ENCODE data around the gene MAGI1. TPM values are rescaled to one million over a fixed set of nuclear protein-coding genes. Genes with fewer than 3 reads are reported as not detected.
"Not testable (repeated sequence)": the region's sequence is repeated elsewhere in the genome, so short reads cannot be mapped to it uniquely, and the experiment has no call there.

MAGI1 gene
- polyA plus RNA-seq, 3 donors, result 29.7 to 33.5 (median 30.7) TPM

DNA sequence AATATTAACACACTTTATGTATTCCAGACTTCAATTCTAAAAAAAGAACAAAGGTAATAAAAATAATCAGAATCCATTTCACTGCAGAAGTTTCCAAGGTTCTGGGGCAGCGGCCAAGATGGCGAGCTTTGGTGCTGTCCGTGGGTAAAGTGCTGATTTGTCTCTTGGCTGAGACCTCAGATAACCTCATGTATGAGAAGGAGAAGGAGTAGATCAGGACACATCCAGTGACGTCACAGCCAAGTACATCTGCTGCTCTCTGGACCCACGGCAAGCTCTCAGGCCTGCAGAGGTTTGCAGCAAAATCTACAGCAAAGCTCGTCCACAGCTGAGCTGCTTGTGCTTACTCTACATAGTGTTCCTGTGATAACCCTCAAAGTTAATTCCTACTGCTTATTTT lies 165.7 kb downstream of the MAGI1 start:
- DNase-seq (ENCODE audit: extremely low read depth in 1 of 11, low read depth in 9 of 11, low spot score in 4 of 11), result no peak

DNA sequence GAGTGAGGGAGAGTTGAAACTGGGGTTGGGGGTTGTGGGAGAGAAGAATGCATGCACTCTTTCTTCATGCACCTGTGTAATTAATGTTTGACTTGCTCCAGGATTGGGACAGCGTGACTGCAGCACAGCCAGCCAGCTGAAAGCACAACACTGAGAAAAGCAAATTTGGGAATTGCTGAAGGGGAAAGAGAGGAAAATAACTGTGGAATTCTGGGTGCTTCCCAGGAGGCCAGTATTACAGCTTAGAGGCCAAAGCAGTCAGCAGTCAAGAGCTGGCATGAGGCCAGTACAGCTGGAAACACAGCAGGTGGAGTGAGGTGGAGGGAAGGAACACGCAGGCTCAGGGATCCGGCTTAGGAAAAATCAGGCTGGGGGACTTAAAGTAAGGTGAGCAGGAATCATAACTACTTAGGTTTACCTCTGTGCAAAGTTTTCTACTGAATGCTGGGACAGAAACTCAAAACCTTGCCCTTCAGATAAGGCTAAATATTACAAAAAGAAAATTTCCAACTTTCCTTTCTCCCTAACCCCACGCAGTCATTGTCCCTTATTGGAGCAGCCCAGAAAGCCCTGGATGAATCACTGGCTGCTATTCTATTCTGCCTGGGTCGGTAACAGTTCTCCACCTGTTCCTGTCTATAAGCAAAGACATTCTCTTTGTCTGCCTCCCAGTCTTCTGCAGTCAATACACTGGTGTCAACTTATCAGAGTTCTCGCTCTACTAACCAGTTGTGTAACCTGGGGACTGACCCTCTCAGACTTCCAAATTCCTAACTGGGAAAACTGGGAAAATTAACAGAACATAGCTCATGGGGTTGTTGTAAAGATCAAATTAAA lies 167.2 kb downstream of the MAGI1 start:
- peak; percentile 50 to 82 (median 69) for DNase-seq (ENCODE audit: extremely low read depth in 1 of 11, low read depth in 9 of 11, low spot score in 4 of 11)

DNA sequence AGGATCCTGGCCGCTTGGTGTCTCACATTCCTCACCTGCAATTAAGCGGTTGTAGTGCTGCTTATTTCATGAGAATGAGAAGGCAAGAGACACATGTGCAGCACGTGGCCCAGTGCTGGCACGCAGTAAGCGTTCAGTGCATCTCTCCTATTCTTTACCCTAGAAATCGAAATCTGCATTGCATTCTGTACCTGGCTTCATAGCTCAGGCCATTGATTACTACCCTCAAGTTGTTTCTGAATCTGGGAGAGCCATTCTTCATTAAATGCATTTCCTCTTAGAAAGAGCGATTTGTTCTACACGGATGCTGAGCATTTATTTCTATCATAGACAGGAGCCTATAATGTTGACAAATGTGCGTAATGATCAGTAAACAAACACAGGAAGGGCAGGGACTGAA lies 168.9 kb downstream of the MAGI1 start:
- DNase-seq (ENCODE audit: extremely low read depth in 1 of 11, low read depth in 9 of 11, low spot score in 4 of 11), result no peak

DNA sequence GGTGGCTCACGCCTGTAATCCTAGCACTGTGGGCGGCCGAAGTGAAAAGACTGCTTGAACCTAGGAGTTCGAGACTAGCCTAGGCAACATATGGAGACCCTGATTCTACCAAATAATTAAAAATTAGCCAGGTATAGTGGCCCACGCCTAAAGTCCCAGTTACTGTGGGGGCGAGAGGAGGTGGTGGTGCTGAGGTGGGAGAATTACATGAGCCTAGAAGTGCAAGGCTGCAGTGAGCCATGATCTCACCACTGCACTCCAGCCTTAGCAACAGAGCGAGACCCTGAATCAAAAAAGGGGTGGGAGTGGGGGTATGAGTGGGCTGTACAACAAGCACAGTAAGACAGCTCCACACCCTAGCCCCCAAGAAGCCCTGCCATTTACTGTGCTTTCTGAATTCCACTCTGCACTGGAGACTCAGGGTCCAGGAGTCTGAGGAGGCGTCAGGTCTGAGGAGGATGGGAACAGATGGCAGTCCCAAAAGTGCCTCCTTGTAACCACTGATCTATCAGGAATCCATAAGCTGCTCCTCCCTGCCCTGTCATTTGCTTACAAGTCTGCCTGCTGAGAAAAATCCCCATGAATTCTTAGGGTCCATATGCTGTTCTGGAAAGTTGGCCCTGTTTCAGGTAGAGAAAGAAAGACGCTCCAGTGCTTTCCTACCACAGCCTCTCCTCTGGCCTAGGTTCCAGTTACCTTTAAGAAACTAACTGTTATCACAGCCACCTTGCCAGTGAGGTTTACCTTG lies 171.1 kb downstream of the MAGI1 start:
- no peak for DNase-seq (ENCODE audit: extremely low read depth in 1 of 11, low read depth in 9 of 11, low spot score in 4 of 11)

DNA sequence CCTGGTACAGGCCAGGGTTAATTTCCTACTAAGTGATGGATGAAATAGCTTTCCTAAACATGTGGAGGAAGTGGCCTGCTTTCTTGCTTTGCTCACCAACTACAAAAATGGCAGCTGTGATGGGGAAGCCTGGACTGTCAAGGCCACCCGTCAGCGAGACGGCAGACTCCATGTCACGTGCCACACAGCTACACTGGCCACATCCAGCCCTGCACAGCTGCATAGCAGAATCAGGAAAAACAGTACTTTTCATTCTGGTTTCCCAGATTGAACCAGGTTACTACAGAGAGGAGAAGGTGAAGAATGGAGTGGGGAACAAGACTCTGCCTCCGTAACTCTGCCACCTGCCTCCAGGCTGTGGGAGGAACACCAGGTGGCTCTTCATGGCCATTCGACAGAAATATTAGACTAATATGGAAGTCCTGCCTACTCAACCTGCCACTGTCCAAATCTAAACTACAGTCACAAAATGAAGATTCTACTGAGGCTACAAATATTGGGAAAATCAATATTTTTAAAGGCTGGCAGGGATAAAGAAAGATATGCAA lies 174.3 kb downstream of the MAGI1 start:
- no peak for DNase-seq (ENCODE audit: extremely low read depth in 1 of 11, low read depth in 9 of 11, low spot score in 4 of 11)

DNA sequence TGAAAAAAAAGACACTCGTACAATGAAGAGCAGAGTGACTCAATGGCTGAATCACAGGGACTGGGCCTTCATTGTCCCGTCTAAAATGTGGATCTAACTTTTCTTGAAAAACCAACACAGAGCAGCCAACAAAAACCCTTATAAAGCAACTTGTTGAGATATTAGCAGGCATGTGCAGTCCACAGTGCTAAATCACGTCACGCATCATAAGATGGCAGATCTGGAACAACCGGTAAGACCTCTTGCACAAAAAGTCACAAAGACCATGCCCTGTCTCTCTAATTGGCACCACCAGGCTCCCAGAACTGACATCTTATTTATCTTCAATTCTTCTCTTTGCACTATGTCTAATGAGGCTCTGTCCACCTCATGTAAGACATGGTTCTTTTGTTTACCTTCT lies 177.0 kb downstream of the MAGI1 start:
- peak in 3 of 11 donors; percentile 41 to 42 (median 42) for DNase-seq (ENCODE audit: extremely low read depth in 1 of 11, low read depth in 9 of 11, low spot score in 4 of 11)

DNA sequence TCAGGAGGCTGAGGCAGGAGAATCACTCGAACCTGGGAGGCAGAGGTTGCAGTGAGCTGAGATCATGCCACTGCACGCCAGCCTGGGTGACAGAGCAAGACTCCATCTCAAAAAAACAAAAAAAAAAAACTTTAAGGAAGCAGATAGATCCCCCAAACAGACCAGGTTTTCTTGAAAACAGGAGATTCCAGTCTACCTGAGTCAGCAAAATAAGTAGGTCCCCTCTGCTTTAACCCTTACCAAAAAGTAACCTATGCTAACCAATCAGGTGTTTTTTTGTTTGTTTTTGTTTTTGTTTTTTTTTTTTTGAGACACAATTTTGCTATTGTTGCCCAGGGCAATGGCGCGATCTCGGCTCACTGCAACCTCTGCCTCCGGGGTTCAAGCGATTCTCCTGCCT lies 179.1 kb downstream of the MAGI1 start:
- not testable (repeated sequence) for DNase-seq (ENCODE audit: extremely low read depth in 1 of 11, low read depth in 9 of 11, low spot score in 4 of 11)

DNA sequence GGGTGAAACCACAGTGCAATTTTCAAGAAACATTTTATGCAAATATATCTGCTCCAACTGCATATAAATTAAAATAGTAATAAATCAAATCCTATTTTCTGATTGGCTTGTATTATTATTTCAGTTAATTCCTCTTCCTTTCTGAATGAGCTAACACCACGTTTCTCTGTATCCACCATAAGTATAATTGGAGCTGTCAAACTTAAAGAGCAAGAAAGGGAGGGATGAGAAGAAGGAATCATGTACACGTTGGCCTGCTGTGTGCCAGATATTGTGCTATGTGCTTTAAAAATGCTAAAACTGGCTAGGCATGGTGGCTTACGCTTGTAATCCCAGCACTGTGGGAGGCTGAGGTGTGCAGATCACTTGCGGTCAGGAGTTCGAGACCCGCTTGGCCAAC lies 180.0 kb downstream of the MAGI1 start:
- no peak for DNase-seq (ENCODE audit: extremely low read depth in 1 of 11, low read depth in 9 of 11, low spot score in 4 of 11)

DNA sequence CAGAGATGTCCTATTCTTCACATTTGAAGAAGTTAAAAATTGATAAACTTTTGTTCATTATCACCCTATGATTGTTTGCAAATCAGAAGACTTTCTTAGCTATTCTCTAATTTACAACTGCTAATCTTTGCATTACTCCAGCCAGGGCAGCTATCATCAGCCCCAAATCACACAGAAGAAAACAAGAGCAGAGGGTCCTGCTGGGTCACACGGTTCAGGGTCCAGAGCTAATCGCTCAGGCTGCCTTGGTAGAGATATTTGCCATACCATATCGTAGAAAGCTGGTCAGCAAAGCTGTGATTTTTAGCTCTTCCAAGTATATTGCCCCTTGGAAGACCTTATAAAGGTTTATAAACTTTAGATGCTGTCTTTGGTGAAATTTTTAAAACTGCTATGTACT lies 181.4 kb downstream of the MAGI1 start:
- DNase-seq (ENCODE audit: extremely low read depth in 1 of 11, low read depth in 9 of 11, low spot score in 4 of 11), result no peak

DNA sequence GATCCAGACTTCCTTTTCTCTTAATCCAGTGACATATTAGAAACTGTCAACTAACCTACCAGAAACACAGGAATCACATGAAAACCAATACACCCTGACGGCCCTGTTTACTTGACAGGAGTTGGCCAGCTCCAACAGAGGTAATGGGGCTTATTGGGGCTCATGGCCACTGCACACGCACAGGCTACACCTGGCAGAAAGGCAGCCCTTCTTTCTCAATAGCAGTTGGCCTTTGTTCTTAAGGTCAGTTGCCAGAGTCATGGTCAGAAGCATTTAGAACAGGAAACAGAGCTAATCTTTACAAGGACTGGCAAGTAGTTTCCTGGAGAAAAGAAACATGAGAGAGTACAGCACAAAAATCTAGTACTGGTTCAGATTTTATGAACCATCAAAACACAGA lies 181.8 kb downstream of the MAGI1 start:
- peak in 1 of 11 donors; percentile 23 for DNase-seq (ENCODE audit: extremely low read depth in 1 of 11, low read depth in 9 of 11, low spot score in 4 of 11)

DNA sequence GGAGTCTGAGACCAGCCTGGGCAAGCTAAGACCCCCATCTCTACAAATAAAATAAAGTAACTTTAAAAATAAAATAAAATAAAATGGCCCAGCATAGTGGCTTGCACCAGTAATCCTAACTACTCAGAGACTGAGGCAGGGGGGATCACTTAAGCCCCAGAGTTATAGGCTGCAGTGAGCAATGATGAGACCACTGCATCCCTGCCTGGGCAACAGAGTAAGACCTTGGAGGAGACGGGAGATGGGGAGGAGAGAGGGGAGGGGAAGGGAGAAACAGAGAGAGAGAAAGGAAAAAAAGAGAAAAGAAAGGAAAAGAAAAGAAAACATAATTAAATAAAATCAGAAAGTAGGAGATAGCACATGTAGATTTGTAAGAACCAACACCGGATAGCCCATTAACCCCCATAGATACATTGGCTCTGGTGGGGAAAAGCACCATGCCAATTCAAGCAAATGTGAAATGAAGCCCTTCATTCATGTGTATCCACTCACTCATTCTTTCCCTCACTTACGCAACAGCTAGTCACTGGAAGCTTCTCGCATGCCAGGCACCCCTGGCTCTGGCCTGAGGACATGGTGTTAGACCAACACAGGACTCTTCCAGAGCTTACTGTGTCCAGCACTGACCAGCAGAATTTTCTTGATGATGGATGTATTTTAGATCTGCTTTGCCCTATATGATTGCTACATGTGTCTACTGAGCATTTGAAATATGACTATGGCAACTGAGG lies 183.2 kb downstream of the MAGI1 start:
- DNase-seq (ENCODE audit: extremely low read depth in 1 of 11, low read depth in 9 of 11, low spot score in 4 of 11), result no peak

DNA sequence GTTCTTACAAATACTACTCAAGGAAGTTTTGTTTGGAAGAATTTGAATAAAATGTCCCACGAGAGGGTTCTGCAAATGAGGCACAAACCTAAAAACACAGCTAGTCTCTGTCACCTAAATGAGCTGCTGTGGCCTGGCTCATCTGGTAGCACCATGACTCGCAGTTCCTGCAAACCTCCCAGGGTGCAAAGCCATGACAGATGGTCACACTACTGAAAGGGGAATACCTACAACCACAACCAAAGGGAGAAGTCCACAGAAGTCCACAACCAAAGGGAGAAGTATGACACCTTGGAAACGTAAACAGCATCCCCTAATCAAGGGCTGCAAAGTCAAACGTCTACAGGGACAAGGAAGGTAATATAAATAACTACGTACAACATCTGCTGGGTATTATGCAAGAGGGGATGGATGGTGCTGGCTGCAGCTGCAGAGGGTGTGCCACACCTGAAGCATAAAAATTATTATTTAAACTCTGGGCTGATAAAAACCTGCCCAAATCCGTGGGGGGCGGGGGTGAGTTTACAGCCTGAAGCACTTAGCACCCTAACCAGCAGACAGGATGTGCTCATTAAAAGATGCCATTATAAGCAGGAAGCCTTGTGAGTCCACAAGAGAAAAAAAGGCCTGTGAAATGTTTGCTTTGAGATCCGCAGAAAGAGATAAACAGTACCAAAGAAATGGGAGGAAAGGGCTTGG lies 184.0 kb downstream of the MAGI1 start:
- no peak for DNase-seq (ENCODE audit: extremely low read depth in 1 of 11, low read depth in 9 of 11, low spot score in 4 of 11)

DNA sequence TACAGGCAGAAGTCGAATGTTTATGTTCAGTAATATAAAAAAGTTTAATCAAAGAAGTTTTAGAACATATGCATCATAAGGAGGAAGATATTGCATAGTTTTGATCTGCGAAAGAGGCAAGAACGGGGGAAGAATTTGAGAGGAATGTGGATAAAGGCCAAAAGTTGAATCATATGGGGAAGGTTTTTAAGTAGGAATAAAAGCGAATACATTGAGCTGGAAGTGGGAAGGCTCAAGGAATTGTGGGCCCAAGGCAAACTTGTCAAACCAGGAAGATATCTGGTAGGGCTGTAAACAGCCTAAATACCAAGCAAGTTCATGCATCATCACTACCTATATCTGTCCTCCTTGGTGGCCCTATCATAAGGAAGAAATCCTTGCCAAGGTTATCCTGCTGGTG lies 186.9 kb downstream of the MAGI1 start:
- DNase-seq (ENCODE audit: extremely low read depth in 1 of 11, low read depth in 9 of 11, low spot score in 4 of 11), result no peak

DNA sequence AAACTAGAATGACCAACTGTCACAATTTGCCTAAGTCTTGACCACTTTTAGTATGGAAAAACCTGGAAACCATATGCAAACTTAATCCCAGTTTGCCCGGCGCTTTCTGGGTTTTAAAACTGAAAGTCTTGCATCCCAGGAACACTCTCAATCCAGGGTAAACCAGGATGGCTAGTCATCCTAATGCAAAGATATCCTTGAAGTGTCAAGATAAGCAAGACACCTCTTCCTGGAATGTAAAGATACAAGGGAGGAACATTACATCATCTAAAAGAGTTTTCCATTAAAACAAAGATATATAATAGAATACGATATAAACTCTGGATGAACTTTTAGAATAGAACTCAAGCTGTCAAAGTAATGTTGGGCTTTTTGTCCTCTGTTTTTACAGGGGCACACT lies 188.5 kb downstream of the MAGI1 start:
- DNase-seq (ENCODE audit: extremely low read depth in 1 of 11, low read depth in 9 of 11, low spot score in 4 of 11), result no peak

DNA sequence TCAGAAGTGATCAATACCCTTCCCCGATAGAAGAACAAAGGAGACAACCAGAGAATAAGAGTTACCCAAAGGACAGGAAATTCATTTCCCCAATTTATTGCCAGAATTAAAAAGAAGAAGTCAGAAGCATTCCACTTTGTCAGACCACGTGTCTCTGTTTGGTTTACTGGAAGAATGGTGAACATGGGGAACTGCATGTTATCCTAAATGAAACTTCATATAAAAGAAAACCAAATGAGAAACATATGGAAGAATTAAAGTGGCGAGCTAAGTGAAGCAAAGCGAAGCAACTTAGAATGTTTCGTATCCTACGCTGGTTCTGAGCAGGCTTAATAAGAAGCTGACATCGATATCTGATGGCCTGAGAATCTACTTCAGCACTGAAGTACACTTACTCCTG lies 190.7 kb downstream of the MAGI1 start:
- no peak for DNase-seq (ENCODE audit: extremely low read depth in 1 of 11, low read depth in 9 of 11, low spot score in 4 of 11)

DNA sequence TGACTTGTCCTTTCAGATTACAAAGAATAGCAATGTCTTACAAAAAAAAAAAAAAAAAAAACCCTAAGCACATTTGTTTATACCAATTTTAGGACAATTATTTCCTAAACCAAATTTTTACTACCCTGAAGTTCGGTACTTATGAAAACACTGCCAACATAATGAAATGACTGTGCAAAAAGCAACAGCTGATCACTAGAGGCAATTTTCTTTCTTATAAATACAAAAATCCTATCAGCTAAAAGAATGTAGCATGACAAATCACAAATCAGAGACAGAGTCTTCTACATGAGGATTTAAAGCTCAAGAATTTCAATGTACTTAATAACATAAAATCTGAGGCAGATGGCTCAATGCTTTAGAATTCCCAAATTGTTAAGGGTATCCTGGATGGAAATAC lies 191.8 kb downstream of the MAGI1 start:
- no peak for DNase-seq (ENCODE audit: extremely low read depth in 1 of 11, low read depth in 9 of 11, low spot score in 4 of 11)

DNA sequence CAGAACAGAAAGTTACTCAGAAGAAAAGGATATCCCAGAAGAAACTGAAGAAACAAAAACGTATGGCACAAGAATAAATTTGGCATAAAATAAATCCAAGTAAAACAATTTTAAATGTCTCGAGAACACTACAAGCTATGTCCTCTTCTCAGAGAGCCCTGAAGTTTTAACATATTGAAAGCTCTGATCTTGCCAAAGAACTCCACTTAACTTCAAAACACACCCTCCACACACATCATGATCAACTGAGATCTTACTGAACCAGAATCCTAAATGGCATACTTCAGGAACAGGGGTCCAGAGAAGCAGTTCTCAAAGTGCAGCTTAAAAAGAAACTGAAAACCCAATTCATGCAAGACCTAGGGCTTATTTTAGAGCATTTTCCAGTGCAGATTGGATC lies 194.3 kb downstream of the MAGI1 start:
- no peak for DNase-seq (ENCODE audit: extremely low read depth in 1 of 11, low read depth in 9 of 11, low spot score in 4 of 11)

DNA sequence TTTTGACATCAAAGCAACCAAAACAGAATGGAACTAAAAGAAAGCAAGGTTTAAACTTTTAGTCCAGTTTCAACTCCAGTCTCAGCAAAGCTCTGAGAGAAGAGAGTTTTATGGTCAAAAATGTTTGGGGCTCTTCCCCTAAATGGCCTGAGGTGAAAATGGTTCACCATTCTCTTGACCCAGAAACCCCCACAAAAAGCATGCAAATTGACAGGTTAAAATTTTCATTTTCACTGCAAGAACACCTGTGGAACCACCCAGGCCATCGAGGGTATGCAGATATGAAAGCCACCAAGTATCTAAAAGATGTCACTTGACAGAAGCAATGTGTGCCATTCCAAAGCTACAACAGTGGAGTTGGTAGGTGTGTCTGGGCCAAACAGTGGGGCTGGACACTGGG lies 195.0 kb downstream of the MAGI1 start:
- DNase-seq (ENCODE audit: extremely low read depth in 1 of 11, low read depth in 9 of 11, low spot score in 4 of 11), result no peak

DNA sequence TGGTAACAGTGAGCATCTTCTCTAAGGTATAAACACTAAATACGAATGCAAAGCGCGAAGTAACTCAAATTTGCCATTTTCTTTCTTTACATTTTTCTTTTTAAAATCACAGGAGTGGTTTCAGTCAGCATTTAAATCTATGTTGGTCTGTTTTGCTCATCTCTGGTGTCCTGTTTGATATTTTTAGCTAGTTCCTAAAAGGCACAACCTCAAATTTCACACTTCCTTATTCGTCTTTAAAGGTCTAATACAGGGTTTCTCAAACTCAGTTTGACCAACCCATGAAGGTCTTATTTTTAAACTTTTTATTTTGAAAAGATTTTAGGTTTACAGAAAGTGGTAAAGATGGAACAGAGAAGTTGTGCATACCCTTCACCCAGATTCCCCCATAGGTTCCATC lies 201.1 kb downstream of the MAGI1 start:
- no peak for DNase-seq (ENCODE audit: extremely low read depth in 1 of 11, low read depth in 9 of 11, low spot score in 4 of 11)
